Mesenchymal stem cell (in vitro differentiated cells and primary cell): ENCODE measurements around the gene KBTBD12.

Source experiments
- DNase-seq: peaks from one replicate; pipeline ENCODE4 v3.0.0-alpha.2; 2013
- H2AFZ ChIP-seq: one replicate; pipeline ENCODE4 v1.6.1; 2013; ENCODE audit warnings: low read depth, mild to moderate bottlenecking, control low read depth, inconsistent platforms, low read length, moderate library complexity
- H2AK5ac ChIP-seq: 2 replicates; pipeline ENCODE4 v1.6.1; 2013; ENCODE audit warnings: low read length, moderate library complexity, mild to moderate bottlenecking, inconsistent platforms; ENCODE audit not compliant: severe bottlenecking
- H2BK120ac ChIP-seq: one replicate; pipeline ENCODE4 v1.6.1; 2013; ENCODE audit warnings: low read depth, mild to moderate bottlenecking, inconsistent platforms, low read length, moderate library complexity
- H2BK12ac ChIP-seq, 2 experiments: one replicate each; pipeline ENCODE4 v1.6.1; 2013; ENCODE audit warnings: inconsistent platforms in 2 of 2, low read length in 2 of 2, mild to moderate bottlenecking in 2 of 2, moderate library complexity in 2 of 2, control low read depth in 1 of 2
- H2BK15ac ChIP-seq: one replicate; pipeline ENCODE4 v1.6.1; 2013; ENCODE audit warnings: mild to moderate bottlenecking, low read depth, inconsistent platforms; ENCODE audit not compliant: poor library complexity, severe bottlenecking
- H2BK5ac ChIP-seq: 2 replicates; pipeline ENCODE4 v1.6.1; 2013; ENCODE audit warnings: low read depth, mild to moderate bottlenecking, low read length, control low read depth, inconsistent platforms; ENCODE audit not compliant: poor library complexity, severe bottlenecking
- H3K14ac ChIP-seq, 2 experiments: one replicate each; pipeline ENCODE4 v1.6.1; 2013; ENCODE audit warnings: inconsistent platforms in 2 of 2, low read length in 2 of 2, control low read depth in 1 of 2, mild to moderate bottlenecking in 1 of 2, moderate library complexity in 1 of 2
- H3K18ac ChIP-seq, 2 experiments: one replicate each; pipeline ENCODE4 v1.6.1; 2013; ENCODE audit warnings: inconsistent platforms in 2 of 2, low read length in 2 of 2, control low read depth in 1 of 2, low read depth in 1 of 2, mild to moderate bottlenecking in 1 of 2
- H3K23ac ChIP-seq, 2 experiments: one replicate each; pipeline ENCODE4 v1.6.1; 2013; ENCODE audit warnings: inconsistent platforms in 2 of 2, low read length in 2 of 2, mild to moderate bottlenecking in 2 of 2, moderate library complexity in 2 of 2, control low read depth in 1 of 2
- H3K27ac ChIP-seq: 2 replicates; pipeline ENCODE4 v1.5.1; 2013; ENCODE audit warnings: mild to moderate bottlenecking, moderate library complexity, low read length, control low read depth, inconsistent platforms; ENCODE audit not compliant: poor library complexity, severe bottlenecking
- H3K27me3 ChIP-seq, 2 experiments: 2 replicates each; pipeline versions ENCODE4 v1.6.1 to v1.7.0; 2013; ENCODE audit warnings: low read length in 2 of 2, mild to moderate bottlenecking in 2 of 2, moderate library complexity in 2 of 2, control low read depth in 1 of 2, inconsistent platforms in 1 of 2; ENCODE audit not compliant: control insufficient read depth in 1 of 2, insufficient read depth in 1 of 2
- H3K36me3 ChIP-seq, 2 experiments: 2 replicates each; pipeline versions ENCODE4 v1.6.1 to v1.7.0; 2013; ENCODE audit warnings: low read length in 2 of 2, control low read depth in 1 of 2, inconsistent platforms in 1 of 2, low read depth in 1 of 2, mild to moderate bottlenecking in 1 of 2; ENCODE audit not compliant: insufficient read depth in 2 of 2, control insufficient read depth in 1 of 2
- H3K4ac ChIP-seq, 2 experiments: one replicate each; pipeline ENCODE4 v1.6.1; 2013; ENCODE audit warnings: inconsistent platforms in 2 of 2, low read length in 2 of 2, mild to moderate bottlenecking in 2 of 2, moderate library complexity in 2 of 2, control low read depth in 1 of 2, low read depth in 1 of 2
- H3K4me1 ChIP-seq: 2 replicates; pipeline ENCODE4 v1.6.1; 2013; ENCODE audit warnings: low read depth, low read length, control low read depth; ENCODE audit not compliant: control insufficient read depth, insufficient read depth
- H3K4me2 ChIP-seq: 2 replicates; pipeline ENCODE4 v1.6.1; 2013; ENCODE audit warnings: low read length, mild to moderate bottlenecking, inconsistent platforms; ENCODE audit not compliant: poor library complexity, severe bottlenecking
- H3K4me3 ChIP-seq, 2 experiments: 2 replicates each; pipeline versions ENCODE4 v1.5.1 to v1.7.0; 2013; ENCODE audit warnings: low read length in 2 of 2, mild to moderate bottlenecking in 2 of 2, control low read depth in 1 of 2, low read depth in 1 of 2; ENCODE audit not compliant: insufficient read depth in 1 of 2
- H3K79me1 ChIP-seq: replicated peaks from 2 replicates; pipeline ENCODE4 v1.6.1; 2013; ENCODE audit warnings: mild to moderate bottlenecking, control low read depth, low read length, inconsistent platforms; ENCODE audit not compliant: poor library complexity, severe bottlenecking
- H3K9ac ChIP-seq: 2 replicates; pipeline ENCODE4 v1.7.0; 2013; ENCODE audit warnings: mild to moderate bottlenecking, low read length, moderate library complexity
- H3K9me3 ChIP-seq: 2 replicates; pipeline ENCODE4 v1.7.0; 2013; ENCODE audit warnings: mild to moderate bottlenecking, low read length; ENCODE audit not compliant: control insufficient read depth
- H4K8ac ChIP-seq: one replicate; pipeline ENCODE4 v1.6.1; 2013; ENCODE audit warnings: inconsistent platforms, mild to moderate bottlenecking, low read length, moderate library complexity
- H4K91ac ChIP-seq: one replicate; pipeline ENCODE4 v1.6.1; 2013; ENCODE audit warnings: mild to moderate bottlenecking, low read length, inconsistent platforms
- WGBS: methylation state at CpG from one replicate; pipeline ENCODE4 v1.1.7; 2013; ENCODE audit warnings: mixed read lengths; 5-methylcytosine and 5-hydroxymethylcytosine counted together

KBTBD12 gene

GRCh38 chr3:127894481-127894880 is 20.6 kb upstream of the KBTBD12 start:
- no peak overlapping the region for H2AK5ac ChIP-seq
- H3K14ac ChIP-seq, result no peak overlapping the region
- no peaks in the 10 kb centered on the region for H3K36me3 ChIP-seq
- no peak overlapping the region for H3K4me2 ChIP-seq
- H3K18ac ChIP-seq, result no peak overlapping the region
- no peaks in the 10 kb centered on the region for H3K27me3 ChIP-seq
- H2BK15ac ChIP-seq, result no peak overlapping the region
- no peak overlapping the region for H4K91ac ChIP-seq
- no peak overlapping the region for H3K9ac ChIP-seq
- H2BK12ac ChIP-seq, result no peak overlapping the region
- no peak overlapping the region for H3K27ac ChIP-seq
- H4K8ac ChIP-seq, result no peak overlapping the region
- H3K79me1 ChIP-seq, result no peaks in the 10 kb centered on the region
- no peak overlapping the region for H2BK120ac ChIP-seq
- H2AFZ ChIP-seq, result no peak overlapping the region
- WGBS, result 57% methylated on average over 2 of the region's 3 CpGs
- no peak overlapping the region for H3K4me3 ChIP-seq
- peaks cover 2% of the 10 kb centered on the region for H3K4me1 ChIP-seq
- H3K23ac ChIP-seq, result no peak overlapping the region
- no peak overlapping the region for H3K4ac ChIP-seq
- DNase-seq, result no peak
- H3K9me3 ChIP-seq, result peaks cover 11% of the 10 kb centered on the region
- no peak overlapping the region for H2BK5ac ChIP-seq

- no peaks in the 10 kb centered on the region for H3K36me3 ChIP-seq
- 73% methylated on average over 6 of the region's 6 CpGs for WGBS
These were observed 15.8 kb upstream of the KBTBD12 start for GRCh38 chr3:127899200-127899599.

GRCh38 chr3:127899766-127900165 is 15.3 kb upstream of the KBTBD12 start:
- Histone ChIP-seq H3K4me1 (peaks cover 3% of the 10 kb centered on the region), H4K91ac (no peak overlapping the region), H3K4me3 (no peak overlapping the region), H2BK5ac (no peak overlapping the region), H3K23ac (no peak overlapping the region), H2AFZ (no peak overlapping the region), H2BK120ac (no peak overlapping the region), H3K4ac (no peak overlapping the region), H3K27ac (no peak overlapping the region), H2AK5ac (no peak overlapping the region), H3K36me3 (no peaks in the 10 kb centered on the region), H3K4me2 (no peak overlapping the region), H3K14ac (no peak overlapping the region), H2BK12ac (no peak overlapping the region), H4K8ac (no peak overlapping the region), H3K27me3 (peaks cover 28 to 30% of the 10 kb centered on the region in 2 experiments), H2BK15ac (no peak overlapping the region), H3K9me3 (peaks cover 11% of the 10 kb centered on the region), H3K18ac (no peak overlapping the region), H3K9ac (no peak overlapping the region), H3K79me1 (no peaks in the 10 kb centered on the region)
- no peak for DNase-seq
- WGBS, result 60% methylated on average over 1 of the region's 3 CpGs

More at GRCh38 chr3:127899200-127899599, 15.8 kb upstream of the KBTBD12 start:
- Histone ChIP-seq H3K4me1 (peaks cover 3% of the 10 kb centered on the region), H3K27ac (no peak overlapping the region), H3K79me1 (no peaks in the 10 kb centered on the region), H4K91ac (no peak overlapping the region), H3K23ac (no peak overlapping the region), H3K9ac (no peak overlapping the region), H2AFZ (no peak overlapping the region), H3K4me2 (no peak overlapping the region), H3K4ac (no peak overlapping the region), H3K27me3 (peaks cover 23 to 25% of the 10 kb centered on the region in 2 experiments), H3K18ac (no peak overlapping the region), H2BK120ac (no peak overlapping the region), H3K14ac (no peak overlapping the region), H2BK12ac (no peak overlapping the region), H3K9me3 (peaks cover 10% of the 10 kb centered on the region), H2BK15ac (no peak overlapping the region), H2BK5ac (no peak overlapping the region), H2AK5ac (no peak overlapping the region), H4K8ac (no peak overlapping the region), H3K4me3 (no peak overlapping the region)
- DNase-seq, result no peak

GRCh38 chr3:127900536-127900935 is 14.5 kb upstream of the KBTBD12 start:
- H2BK15ac ChIP-seq, result no peak overlapping the region
- H2AFZ ChIP-seq, result no peak overlapping the region
- H3K4me2 ChIP-seq, result no peak overlapping the region
- peaks cover 3% of the 10 kb centered on the region for H3K4me1 ChIP-seq
- H3K27ac ChIP-seq, result no peak overlapping the region
- H3K9ac ChIP-seq, result no peak overlapping the region
- H3K18ac ChIP-seq, result no peak overlapping the region
- no peak overlapping the region for H3K23ac ChIP-seq
- H3K27me3 ChIP-seq, result peaks cover 29 to 30% of the 10 kb centered on the region in 2 experiments
- peaks cover 11% of the 10 kb centered on the region for H3K9me3 ChIP-seq
- no peak overlapping the region for H4K91ac ChIP-seq
- no peak overlapping the region for H2BK5ac ChIP-seq
- no peak overlapping the region for H3K4me3 ChIP-seq
- H3K4ac ChIP-seq, result no peak overlapping the region
- no peaks in the 10 kb centered on the region for H3K79me1 ChIP-seq
- WGBS, result 92% methylated on average over 4 of the region's 5 CpGs
- H2AK5ac ChIP-seq, result no peak overlapping the region
- DNase-seq, result peak; percentile 45
- H3K14ac ChIP-seq, result no peak overlapping the region
- H4K8ac ChIP-seq, result no peak overlapping the region
- no peak overlapping the region for H2BK12ac ChIP-seq
- no peak overlapping the region for H2BK120ac ChIP-seq
- no peaks in the 10 kb centered on the region for H3K36me3 ChIP-seq
